GM12864 (cell line): ENCODE data around the gene KIR2DL4.
"Not testable (repeated sequence)": the region's sequence is repeated elsewhere in the genome, so short reads cannot be mapped to it uniquely, and the experiment has no call there.

Experiments used
- DNase-seq: peaks from one replicate; pipeline ENCODE4 v3.0.0-alpha.2; 2011; ENCODE audit warnings: low read depth
- H3K4me3 ChIP-seq: 2 replicates; pipeline ENCODE4 v1.5.1; 2011; ENCODE audit warnings: mild to moderate bottlenecking, low read depth, low read length, control low read depth
- TF ChIP-seq, protein P1 (sequence below): IDR thresholded peaks from 2 replicates; pipeline ENCODE4 v1.5.1; 2011; ENCODE audit warnings: low read depth, mild to moderate bottlenecking, moderate library complexity, low read length, control low read depth, inconsistent platforms; ENCODE audit errors: missing control alignments

The KIR2DL4 gene

DNA sequence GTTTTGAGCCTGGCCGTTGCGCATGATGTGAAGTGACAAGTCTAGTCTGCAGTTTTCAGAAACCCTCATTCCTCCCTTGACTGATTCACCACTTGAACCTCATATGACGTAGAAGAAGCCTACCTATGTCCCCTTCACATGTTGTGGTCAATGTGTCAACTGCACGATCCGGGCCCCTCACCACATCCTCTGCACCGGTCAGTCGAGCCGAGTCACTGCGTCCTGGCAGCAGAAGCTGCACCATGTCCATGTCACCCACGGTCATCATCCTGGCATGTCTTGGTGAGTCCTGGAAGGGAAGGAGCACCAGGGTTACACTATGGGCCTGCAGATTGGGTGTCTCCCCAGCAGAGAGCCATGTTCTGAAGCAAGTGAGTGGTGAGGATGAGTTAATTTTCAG lies at the start of gene KIR2DL4:
TSS of gene KIR2DL4 (plus strand) at position 201 of the 400 bp plus-strand sequence. CDS start at position 243, 42 bp downstream.
- no peak for DNase-seq
- no peak within 1 kb of the TSS for H3K4me3 ChIP-seq
- TF ChIP-seq, protein P1, sequence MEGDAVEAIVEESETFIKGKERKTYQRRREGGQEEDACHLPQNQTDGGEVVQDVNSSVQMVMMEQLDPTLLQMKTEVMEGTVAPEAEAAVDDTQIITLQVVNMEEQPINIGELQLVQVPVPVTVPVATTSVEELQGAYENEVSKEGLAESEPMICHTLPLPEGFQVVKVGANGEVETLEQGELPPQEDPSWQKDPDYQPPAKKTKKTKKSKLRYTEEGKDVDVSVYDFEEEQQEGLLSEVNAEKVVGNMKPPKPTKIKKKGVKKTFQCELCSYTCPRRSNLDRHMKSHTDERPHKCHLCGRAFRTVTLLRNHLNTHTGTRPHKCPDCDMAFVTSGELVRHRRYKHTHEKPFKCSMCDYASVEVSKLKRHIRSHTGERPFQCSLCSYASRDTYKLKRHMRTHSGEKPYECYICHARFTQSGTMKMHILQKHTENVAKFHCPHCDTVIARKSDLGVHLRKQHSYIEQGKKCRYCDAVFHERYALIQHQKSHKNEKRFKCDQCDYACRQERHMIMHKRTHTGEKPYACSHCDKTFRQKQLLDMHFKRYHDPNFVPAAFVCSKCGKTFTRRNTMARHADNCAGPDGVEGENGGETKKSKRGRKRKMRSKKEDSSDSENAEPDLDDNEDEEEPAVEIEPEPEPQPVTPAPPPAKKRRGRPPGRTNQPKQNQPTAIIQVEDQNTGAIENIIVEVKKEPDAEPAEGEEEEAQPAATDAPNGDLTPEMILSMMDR: no peak

DNA sequence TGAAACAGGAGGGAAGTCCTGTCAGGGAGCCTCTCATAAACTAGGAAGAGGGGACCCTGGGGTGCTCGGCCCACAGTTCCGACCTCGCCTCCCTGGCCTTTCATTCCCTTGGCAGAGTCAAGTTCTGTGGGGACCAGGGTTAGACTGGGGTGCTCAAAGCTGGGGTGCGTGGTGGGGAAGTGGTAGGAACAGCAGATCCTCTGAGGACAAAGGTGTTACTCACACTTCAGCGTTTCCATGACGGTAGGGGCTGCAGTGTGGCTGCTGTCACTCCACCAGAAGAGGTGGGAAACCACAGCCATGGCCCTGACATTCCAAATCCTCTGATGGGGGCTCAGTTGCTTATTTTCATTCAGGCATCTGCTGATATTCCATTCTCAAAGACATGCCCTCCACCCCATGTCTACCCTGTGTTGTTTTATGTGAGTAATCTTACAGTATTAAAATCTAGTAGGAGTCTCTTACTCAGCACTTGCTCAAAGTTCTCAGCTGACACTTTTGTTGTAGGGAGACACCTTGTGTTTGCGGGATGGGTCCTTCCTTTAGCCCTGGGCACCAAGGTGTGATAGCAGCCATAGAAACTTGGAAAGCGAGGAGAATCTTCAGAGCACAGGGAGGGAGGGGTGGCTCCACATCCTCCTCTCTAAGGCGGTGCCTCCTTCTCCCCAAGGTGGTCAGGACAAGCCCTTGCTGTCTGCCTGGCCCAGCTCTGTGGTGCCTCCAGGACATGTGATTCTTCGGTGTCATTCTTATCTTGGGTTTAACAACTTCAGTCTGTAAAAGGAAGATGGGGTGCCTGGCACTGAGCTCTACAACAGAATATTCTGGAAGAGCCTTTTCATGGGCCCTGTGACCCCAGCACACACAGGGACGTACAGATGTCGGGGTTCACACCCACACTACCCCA lies 47.0 kb upstream of the KIR2DL4 start:
- not testable (repeated sequence) for DNase-seq, H3K4me3 ChIP-seq

GRCh38 chr19:54758577-54758976 lies 44.8 kb upstream of the KIR2DL4 start:
- H3K4me3 ChIP-seq, DNase-seq: not testable (repeated sequence)

DNA sequence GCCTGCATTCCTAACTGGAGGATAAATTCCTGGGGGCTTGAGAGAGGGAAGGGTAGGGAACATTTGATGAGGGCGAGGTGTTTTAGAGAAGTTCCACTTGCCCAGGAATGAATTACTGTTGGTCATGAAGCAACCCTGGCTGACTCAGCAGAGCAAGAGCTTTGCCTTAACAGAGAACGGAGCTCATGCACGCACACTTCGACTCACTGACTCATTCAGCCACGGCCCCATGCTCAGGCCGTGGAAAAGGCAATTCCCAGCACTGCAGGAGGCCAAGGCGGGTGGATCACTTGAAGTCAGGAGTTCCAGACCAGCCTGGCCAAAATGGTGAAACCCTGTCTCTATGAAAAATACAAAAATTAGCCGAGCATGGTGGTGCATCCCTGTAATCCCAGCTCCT lies 39.2 kb upstream of the KIR2DL4 start:
- not testable (repeated sequence) for H3K4me3 ChIP-seq, DNase-seq

- H3K4me3 ChIP-seq: not testable (repeated sequence)
Measured at GRCh38 chr19:54766464-54766863, 36.9 kb upstream of the KIR2DL4 start.

GRCh38 chr19:54769646-54770045 lies 33.8 kb upstream of the KIR2DL4 start, which contains the start of gene KIR2DL1:
Gene KIR2DL1 (plus strand): TSS chr19:54769793. CDS start chr19:54769851, 58 bp downstream.
- H3K4me3 ChIP-seq, DNase-seq: not testable (repeated sequence)

More at GRCh38 chr19:54766464-54766863, 36.9 kb upstream of the KIR2DL4 start:
- not testable (repeated sequence) for DNase-seq

DNA sequence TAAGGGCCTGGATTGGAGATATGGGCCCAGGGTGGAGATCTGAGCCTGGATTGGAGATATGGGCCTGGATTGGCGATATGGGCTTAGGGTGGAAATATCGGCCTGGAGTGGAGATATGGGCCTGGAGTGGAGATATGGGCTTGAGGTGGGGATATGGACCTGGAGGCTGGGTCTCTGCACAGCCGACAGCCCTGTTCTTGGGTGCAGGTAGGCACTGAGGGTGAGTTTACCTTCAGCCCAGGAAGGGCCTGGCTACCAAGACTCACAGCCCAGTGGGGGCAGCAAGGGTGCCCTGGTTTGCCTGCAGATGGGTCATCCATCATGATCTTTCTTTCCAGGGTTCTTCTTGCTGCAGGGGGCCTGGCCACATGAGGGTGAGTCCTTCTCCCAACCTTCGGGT lies 32.9 kb upstream of the KIR2DL4 start:
- DNase-seq, H3K4me3 ChIP-seq: not testable (repeated sequence)

DNA sequence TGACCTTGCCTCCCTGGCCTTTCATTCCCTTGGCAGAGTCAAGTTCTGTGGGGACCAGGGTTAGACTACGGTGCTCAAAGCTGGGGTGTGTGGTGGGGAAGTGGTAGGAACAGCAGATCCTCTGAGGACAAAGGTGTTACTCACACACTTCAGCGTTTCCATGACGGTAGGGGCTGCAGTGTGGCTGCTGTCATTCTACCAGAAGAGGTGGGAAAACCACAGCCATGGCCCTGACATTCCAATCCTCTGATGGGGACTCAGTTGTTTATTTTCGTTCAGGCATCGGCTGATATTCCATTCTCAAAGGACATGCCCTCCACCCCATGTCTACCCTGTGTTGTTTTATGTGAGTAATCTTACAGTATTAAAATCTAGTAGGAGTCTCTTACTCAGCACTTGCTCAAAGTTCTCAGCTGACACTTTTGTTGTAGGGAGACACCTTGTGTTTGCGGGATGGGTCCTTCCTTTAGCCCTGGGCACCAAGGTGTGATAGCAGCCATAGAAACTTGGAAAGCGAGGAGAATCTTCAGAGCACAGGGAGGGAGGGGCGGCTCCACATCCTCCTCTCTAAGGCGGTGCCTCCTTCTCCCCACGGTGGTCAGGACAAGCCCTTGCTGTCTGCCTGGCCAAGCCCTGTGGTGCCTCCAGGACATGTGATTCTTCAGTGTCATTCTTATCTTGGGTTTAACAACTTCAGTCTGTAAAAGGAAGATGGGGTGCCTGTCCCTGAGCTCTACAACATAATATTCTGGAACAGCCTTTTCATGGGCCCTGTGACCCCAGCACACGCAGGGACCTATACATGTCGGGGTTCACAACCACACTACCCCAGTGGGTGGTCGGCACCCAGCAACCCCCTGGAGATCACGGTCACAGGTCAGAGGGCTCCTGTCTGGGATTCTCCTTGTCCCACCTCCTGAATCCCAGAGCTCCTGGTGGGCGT lies 32.1 kb upstream of the KIR2DL4 start:
- not testable (repeated sequence) for DNase-seq, H3K4me3 ChIP-seq

- DNase-seq, H3K4me3 ChIP-seq: not testable (repeated sequence)
Measured at GRCh38 chr19:54772666-54773065, 30.7 kb upstream of the KIR2DL4 start.

GRCh38 chr19:54775095-54775815 lies 28.2 kb upstream of the KIR2DL4 start:
- not testable (repeated sequence) for H3K4me3 ChIP-seq, DNase-seq

- H3K4me3 ChIP-seq, DNase-seq: not testable (repeated sequence)
Measured at GRCh38 chr19:54775830-54776229, 27.6 kb upstream of the KIR2DL4 start.

DNA sequence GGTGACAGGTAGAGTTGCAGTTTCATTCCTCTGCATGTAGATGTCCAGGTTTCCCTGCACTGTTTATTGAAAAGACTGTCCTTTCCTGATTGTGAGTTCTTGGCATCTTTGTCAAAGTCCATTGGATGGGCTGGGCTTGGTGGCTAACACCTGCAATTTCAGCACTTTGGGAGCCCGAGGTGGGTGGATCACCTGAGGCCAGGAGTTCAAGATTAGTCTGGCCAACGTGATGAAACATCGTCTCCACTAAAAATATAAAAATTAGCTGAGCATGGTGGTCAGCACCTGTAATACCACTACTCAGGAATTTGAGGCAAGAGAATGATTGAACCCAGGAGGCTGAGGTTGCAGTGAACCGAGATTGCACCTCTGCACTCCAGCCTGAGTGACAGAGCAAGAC lies 25.6 kb upstream of the KIR2DL4 start:
- H3K4me3 ChIP-seq, DNase-seq: not testable (repeated sequence)

DNA sequence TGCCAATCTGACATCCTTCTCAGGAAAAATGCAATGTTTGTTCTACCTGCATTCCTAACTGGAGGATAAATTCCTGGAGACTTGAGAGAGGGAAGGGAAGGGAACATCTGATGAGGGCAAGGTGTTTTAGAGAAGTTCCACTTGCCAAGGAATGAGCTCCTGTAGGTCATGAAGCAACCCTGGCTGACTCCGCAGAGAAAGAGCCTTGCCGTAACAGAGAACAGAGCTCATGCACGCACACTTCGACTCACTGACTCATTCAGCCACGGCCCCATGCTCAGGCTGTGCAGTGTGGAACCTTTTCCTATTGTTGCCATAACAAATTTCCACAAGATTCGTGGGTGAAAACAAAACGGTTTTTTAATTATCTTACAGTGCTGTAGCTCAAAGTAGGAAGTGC lies 24.5 kb upstream of the KIR2DL4 start:
- DNase-seq: not testable (repeated sequence)

DNA sequence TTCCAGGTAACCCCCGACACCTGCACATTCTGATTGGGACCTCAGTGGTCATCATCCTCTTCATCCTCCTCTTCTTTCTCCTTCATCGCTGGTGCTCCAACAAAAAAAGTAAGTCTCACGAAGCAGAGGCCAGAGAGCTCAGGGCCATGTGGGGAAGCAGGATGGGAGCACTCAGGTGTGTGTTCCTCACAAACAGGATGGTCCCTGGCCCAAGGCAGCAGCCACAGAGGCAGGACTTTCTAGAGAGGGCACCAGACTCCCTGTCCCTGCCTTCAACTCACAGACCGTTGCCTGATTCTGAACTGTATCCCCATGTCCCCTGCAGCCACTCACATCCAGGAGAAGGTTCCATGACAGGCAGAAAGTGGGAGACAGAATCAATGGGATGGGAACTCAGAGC lies 20.5 kb upstream of the KIR2DL4 start:
- not testable (repeated sequence) for H3K4me3 ChIP-seq, DNase-seq

More for the DNA sequence above, 24.5 kb upstream of the KIR2DL4 start:
- not testable (repeated sequence) for H3K4me3 ChIP-seq

DNA sequence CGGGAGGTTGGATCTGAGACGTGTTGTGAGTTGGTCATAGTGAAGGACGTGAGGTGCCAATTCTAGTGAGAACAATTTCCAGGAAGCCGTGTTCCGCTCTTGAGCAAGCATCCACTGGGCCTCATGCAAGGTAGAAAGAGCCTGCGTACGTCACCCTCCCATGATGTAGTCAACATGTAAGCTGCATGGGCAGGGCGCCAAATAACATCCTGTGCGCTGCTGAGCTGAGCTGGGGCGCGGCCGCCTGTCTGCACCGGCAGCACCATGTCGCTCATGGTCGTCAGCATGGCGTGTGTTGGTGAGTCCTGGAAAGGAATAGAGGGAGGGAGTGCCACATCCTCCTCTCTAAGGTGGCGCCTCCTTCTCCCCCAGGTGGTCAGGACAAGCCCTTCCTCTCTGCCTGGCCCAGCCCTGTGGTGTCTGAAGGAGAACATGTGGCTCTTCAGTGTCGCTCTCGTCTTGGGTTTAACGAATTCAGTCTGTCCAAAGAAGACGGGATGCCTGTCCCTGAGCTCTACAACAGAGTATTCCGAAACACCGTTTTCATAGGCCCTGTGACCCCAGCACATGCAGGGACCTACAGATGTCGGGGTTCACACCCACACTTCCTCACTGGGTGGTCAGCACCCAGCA lies 17.2 kb upstream of the KIR2DL4 start:
- not testable (repeated sequence) for H3K4me3 ChIP-seq, DNase-seq

- not testable (repeated sequence) for H3K4me3 ChIP-seq, DNase-seq
Measured at GRCh38 chr19:54788154-54788553, 15.3 kb upstream of the KIR2DL4 start.
